Right atrium auricular region (tissue), 2 donors: ENCODE results near the gene TRERF1. TPM values are rescaled to one million over a fixed set of nuclear protein-coding genes. Genes with fewer than 3 reads are reported as not detected.
"Not testable (repeated sequence)": the region's sequence is repeated elsewhere in the genome, so short reads cannot be mapped to it uniquely, and the experiment has no call there.

Experiments
- DNase-seq: peaks from one replicate; pipeline ENCODE4 v3.0.0-alpha.2; 2019; ENCODE audit warnings: low spot score
- H3K27ac ChIP-seq, 2 donors: fragments of 200-600 bp; sonication (generic); 1 replicate in 1 of 2; 2 replicates in 1 of 2; pipeline ENCODE4 v1.5.1; 2016 to 2019
- H3K27me3 ChIP-seq, 2 donors: fragments of 200-600 bp; sonication (generic); one replicate each; pipeline versions ENCODE4 v1.5.1 to v1.6.0; 2017 to 2019
- H3K36me3 ChIP-seq: fragments of 200-600 bp; sonication (generic); one replicate; pipeline ENCODE4 v1.5.1; 2016
- H3K4me1 ChIP-seq, 2 donors: fragments of 200-600 bp; sonication (generic); one replicate each; pipeline versions ENCODE4 v1.5.1 to v1.6.0; 2017 to 2019
- H3K4me3 ChIP-seq, 2 donors: fragments of 200-600 bp; sonication (generic); 1 replicate in 1 of 2; 2 replicates in 1 of 2; pipeline ENCODE4 v1.5.1; 2017 to 2019; ENCODE audit warnings: mild to moderate bottlenecking in 1 of 2, moderate library complexity in 1 of 2
- H3K9me3 ChIP-seq, 2 donors: fragments of 200-600 bp; sonication (generic); one replicate each; pipeline ENCODE4 v1.5.1; 2019
- total RNA-seq, 2 donors: library from RNA; depleted of rRNA; stranded (reverse); fragments of >200 nt; gene quantifications; one replicate each; pipeline ENCODE4 v1.1.0, GENCODE V29; 2016
- TF ChIP-seq, protein P1 (sequence below), 2 donors: fragments of 200-600 bp; sonication (generic); IDR thresholded peaks; one replicate each; pipeline ENCODE4 v1.5.1; 2019; ENCODE audit warnings: antibody characterized with exemption in 2 of 2

TRERF1 gene
- total RNA-seq, 2 donors from 2014 or later: 1.9 to 2.5 TPM

DNA sequence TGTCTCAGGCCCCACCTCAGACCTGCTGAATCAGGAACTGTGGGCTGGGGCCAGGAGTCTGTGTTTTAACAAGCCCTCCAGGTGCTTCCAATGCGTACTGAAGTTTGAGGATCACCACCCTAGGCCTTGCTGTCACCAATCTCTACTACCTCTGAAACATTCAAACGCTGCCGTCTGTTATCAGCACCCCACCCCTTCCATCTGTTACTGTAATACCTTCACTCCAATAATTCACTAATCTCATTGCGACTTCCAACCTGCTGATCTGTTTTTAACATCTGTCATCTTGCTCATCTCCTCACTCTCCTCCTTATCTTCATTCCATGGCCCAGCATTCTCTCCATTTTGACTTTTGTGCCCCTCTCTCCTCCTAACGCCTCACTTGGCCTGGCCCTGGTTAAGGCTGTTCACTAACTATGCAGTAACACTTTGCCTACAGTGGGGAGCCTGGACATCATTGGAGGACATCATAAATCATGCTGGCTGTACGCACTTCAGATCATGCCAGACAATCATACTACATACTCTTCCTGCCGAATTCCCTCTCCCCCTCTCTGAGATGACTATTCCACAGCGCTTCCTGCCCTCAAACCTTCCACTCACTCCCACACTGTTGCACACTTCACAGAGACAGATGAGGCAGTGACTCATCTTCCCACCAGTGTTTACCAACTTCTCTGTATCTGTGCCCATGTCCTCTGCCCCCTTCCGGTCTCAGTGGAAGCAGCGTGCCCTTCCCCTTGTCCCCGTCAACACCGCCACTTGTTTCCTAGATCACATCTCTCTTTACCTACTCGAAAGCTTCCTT lies 254.0 kb downstream of the TRERF1 start:
- Histone ChIP-seq H3K36me3 (no peaks in the 10 kb centered on the region), H3K27ac (no peak overlapping the region), H3K4me3 (no peak overlapping the region), H3K9me3 (no peaks in the 10 kb centered on the region), H3K27me3 (no peaks in the 10 kb centered on the region), H3K4me1 (peaks cover 0 to 9% of the 10 kb centered on the region in 2 donors)
- DNase-seq: no peak
- TF ChIP-seq, protein P1, sequence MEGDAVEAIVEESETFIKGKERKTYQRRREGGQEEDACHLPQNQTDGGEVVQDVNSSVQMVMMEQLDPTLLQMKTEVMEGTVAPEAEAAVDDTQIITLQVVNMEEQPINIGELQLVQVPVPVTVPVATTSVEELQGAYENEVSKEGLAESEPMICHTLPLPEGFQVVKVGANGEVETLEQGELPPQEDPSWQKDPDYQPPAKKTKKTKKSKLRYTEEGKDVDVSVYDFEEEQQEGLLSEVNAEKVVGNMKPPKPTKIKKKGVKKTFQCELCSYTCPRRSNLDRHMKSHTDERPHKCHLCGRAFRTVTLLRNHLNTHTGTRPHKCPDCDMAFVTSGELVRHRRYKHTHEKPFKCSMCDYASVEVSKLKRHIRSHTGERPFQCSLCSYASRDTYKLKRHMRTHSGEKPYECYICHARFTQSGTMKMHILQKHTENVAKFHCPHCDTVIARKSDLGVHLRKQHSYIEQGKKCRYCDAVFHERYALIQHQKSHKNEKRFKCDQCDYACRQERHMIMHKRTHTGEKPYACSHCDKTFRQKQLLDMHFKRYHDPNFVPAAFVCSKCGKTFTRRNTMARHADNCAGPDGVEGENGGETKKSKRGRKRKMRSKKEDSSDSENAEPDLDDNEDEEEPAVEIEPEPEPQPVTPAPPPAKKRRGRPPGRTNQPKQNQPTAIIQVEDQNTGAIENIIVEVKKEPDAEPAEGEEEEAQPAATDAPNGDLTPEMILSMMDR (IDR thresholded peaks at IDR 0.05): no peak

GRCh38 chr6:42195415-42195814 lies 256.3 kb downstream of the TRERF1 start:
- TF ChIP-seq, protein P1 (IDR thresholded peaks at IDR 0.05): no peak
- Histone ChIP-seq H3K4me3 (no peak overlapping the region), H3K9me3 (no peaks in the 10 kb centered on the region), H3K4me1 (peaks cover 0 to 15% of the 10 kb centered on the region in 2 donors), H3K27ac (no peak overlapping the region), H3K36me3 (no peaks in the 10 kb centered on the region), H3K27me3 (no peaks in the 10 kb centered on the region)
- no peak for DNase-seq

DNA sequence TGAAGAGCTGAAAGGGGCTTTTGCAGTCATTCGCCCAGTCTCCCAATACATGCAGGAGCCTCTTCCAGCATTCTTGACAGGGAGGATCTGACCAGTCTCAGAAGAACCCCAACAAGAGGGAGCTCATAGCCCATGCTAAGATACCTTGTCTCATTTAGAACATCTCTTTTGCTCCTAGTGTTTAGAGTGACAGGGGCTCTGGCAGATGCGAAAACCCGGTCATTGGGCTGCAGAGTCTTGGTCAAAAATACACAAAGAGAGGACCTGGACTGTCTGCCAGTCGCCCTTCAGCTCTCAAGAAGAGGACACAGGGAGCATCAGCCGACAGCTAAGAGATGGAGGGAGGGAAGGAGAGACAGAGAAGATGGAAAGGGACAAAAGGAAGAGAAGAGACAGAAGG lies 257.7 kb downstream of the TRERF1 start:
- TF ChIP-seq, protein P1 (IDR thresholded peaks at IDR 0.05): no peak
- no peaks in the 10 kb centered on the region for H3K27me3 ChIP-seq
- DNase-seq: no peak
- no peak overlapping the region for H3K4me3 ChIP-seq
- H3K27ac ChIP-seq: no peak overlapping the region
- no peaks in the 10 kb centered on the region for H3K36me3 ChIP-seq
- peaks cover 0 to 16% of the 10 kb centered on the region in 2 donors for H3K4me1 ChIP-seq
- no peaks in the 10 kb centered on the region for H3K9me3 ChIP-seq

- no peak for DNase-seq
Measured at GRCh38 chr6:42193491-42193894, 258.2 kb downstream of the TRERF1 start.

DNA sequence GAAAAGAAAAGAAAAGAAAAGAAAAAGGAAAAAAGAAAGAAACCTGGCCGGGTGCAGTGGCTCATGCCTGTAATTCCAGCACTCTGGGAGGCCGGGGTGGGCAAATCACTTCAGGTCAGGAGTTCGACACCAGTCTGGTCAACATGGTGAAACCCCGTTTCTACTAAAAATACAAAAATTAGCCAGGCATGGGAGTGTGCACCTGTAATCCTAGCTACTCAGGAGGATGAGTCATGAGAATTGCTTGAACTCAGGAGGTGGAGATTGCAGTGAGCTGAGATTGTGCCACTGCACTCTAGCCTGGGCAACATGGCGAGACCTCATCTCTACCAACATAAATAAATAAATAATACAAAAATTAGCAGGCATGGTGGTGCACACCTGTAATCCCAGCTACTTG lies 259.3 kb downstream of the TRERF1 start:
- H3K9me3 ChIP-seq, H3K36me3 ChIP-seq, H3K4me3 ChIP-seq, H3K27me3 ChIP-seq, DNase-seq, H3K27ac ChIP-seq, H3K4me1 ChIP-seq: not testable (repeated sequence)

More at GRCh38 chr6:42193491-42193894, 258.2 kb downstream of the TRERF1 start:
- no peaks in the 10 kb centered on the region for H3K9me3 ChIP-seq
- TF ChIP-seq, protein P1 (IDR thresholded peaks at IDR 0.05): no peak
- no peaks in the 10 kb centered on the region for H3K36me3 ChIP-seq
- peaks cover 0 to 16% of the 10 kb centered on the region in 2 donors for H3K4me1 ChIP-seq
- no peak overlapping the region for H3K4me3 ChIP-seq
- no peaks in the 10 kb centered on the region for H3K27me3 ChIP-seq
- H3K27ac ChIP-seq: no peak overlapping the region

GRCh38 chr6:42190554-42191183 lies 261.1 kb downstream of the TRERF1 start:
- no peak for DNase-seq
- no peaks in the 10 kb centered on the region for H3K9me3 ChIP-seq
- H3K4me1 ChIP-seq: peaks cover 0 to 7% of the 10 kb centered on the region in 2 donors
- no peak overlapping the region for H3K4me3 ChIP-seq
- H3K27ac ChIP-seq: no peak overlapping the region
- H3K36me3 ChIP-seq: no peaks in the 10 kb centered on the region
- TF ChIP-seq, protein P1 (IDR thresholded peaks at IDR 0.05): no peak
- H3K27me3 ChIP-seq: no peaks in the 10 kb centered on the region
